ENCODE measurements around the gene CD70.
"Not testable (repeated sequence)": the region's sequence is repeated elsewhere in the genome, so short reads cannot be mapped to it uniquely, and the experiment has no call there.

CD70 gene

DNA sequence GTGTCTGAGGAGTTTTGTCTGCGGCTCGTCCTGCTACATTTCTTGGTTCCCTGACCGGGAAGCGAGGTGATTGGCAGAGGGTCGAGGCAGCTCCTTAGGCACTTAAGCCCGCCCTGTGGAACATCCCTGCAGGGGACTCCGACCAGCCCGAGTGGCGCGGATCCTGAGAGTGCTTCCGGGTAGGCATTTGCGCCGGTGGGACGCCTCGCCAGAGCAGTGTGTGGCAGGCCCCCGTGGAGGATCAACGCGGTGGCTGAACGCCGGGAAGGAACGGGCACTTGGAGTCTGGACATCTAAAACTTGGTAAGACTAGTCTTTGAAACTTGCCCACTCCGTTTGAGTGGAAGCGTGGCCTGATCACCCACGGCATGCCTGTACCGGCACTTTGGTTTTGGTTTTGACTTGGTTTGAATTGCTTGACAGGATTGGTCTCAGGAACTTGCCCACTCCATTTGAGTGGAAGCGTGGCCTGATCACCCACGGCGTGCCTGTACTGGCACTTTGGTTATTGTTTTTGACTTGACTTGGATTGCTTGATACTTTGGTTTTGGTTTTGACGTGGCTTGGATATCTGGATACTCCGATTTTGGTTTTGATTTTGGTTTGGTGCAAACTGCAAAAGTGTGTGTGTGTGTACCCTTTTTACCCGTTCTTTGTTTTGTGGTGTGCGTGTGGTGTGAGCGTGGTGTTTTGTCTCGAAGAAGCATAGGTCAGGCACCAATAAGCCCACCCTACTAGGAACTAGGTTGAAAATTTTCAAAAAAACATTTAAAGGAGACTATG, 6.7 kb upstream of the CD70 start:
- DNase-seq: not testable (repeated sequence)

DNA sequence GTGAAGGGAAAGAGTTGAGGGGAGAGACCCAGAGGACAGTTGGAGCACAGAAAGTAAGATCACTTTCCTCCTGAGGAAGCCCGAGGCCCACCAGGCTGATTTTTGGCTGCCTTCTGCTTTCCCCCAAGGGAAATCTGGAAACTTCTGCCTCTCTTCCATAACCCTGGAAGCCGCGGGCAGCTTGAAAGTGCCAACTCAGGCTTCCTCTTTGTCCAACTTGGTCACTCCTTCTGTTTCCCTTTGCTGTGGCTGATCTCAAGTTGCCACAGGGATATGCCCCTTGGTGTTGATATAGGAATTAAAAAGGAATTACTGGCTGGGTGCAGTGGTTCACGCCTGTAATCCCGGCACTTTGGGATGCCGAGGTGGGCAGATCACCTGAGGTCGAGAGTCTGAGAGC, 5.7 kb upstream of the CD70 start:
- no peak for DNase-seq

DNA sequence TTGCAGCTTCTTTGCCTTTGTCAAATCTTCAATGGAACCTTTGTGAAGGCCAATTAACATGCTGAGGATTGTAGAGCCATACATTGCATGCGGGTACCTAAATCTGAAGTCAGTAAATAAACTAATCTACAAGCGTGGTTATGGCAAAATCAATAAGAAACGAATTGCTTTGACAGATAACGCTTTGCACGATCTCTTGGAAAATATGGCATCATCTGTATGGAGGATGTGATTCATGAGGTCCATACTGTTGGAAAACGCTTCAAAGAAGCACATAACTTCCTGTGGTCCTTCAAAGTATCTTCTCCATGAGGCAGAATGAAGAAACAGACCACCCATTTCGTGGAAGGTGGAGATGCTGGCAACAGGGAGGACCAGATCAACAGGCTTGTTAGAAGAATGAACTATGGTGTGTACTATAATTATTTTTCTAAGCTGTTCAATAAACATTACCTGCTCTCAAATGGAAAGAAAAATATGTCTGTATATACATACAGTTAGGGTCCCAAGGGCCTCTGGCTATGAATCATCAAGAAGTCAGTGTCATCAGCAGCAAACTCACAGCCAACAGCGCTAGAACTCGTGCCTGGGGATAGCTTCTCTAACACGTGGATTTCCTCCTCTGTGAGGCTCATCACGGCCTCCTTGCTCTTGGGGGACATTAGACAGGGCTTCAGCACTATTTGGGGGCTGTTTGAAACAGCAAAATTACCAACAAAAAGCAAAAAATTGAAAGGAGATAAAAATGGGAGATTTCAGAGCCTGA, 2.9 kb upstream of the CD70 start:
- DNase-seq: no peak

GRCh38 chr19:6590258-6590826, 608 bp downstream of the CD70 start:
- no peak for DNase-seq

DNA sequence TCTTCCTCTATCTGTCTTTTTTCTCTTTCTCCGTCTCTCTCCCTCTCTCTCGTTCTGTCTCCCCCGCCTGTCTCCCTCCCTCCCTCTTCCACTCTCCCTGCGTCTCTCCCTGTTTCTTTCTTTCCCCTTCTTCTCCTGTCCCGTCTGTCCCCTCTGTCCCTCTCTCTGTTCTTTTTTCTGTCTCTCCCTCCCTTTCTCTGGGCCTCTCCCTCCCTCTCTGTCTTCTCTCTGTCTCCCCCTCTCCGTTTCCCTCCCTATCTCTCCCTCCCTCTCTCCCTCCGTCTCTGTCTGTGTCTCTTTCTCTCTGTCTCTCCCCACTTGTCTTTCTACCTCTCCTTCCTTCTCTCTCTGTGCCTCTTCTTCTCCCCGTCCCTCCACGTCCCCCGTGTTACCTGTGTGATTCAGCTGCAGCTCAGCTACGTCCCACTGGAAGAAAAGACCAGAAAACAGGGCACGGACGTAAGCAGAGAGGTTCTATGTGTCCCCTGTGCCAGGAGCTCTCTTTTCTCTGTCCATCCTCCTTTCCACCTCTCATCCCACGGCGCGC, 1.2 kb downstream of the CD70 start:
- no peak for DNase-seq

DNA sequence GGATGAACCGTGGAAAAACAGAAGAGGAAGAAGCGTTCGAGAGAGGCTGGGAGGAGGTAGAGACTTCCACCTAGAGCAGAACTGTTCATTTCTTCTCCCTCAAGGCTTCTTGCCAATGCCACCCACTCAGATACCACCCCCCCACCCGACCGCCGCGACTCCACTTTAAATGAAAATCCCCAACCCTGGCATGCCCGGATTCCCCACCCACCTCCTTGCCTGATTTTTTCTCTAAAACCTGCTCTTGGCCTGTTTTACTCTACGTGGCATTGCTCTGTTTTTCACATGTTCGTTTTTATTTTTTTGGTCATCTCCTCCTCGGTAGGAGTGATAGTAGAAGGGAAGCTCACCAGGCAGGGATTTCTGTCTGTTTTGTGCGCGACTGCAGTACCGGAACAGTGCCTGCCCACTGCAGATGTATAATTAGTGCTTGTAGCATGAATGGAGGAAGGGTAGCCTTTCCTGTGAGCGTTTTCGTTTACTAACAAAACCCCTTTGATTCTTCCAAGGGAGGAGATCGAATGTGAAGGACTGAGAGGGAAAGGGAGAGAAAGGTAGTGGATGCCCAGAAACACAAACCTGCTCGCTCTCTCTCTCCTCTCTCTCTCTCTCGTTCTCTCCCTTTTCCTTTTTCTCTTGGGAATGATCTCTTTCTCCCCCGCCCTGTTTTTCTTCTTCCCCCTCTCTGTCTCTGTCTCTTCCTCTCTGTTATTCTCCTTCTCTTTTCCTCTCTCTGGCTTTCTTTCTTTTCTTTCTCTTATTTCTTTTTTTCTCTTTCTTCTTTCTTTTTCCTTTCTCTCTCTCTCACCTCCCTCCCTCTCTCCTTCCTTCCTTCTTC, 2.2 kb downstream of the CD70 start:
- DNase-seq: no peak

- no peak for DNase-seq
Observed at GRCh38 chr19:6587998-6588507, 2.9 kb downstream of the CD70 start.

GRCh38 chr19:6587093-6587820, 3.7 kb downstream of the CD70 start:
- DNase-seq: no peak

DNA sequence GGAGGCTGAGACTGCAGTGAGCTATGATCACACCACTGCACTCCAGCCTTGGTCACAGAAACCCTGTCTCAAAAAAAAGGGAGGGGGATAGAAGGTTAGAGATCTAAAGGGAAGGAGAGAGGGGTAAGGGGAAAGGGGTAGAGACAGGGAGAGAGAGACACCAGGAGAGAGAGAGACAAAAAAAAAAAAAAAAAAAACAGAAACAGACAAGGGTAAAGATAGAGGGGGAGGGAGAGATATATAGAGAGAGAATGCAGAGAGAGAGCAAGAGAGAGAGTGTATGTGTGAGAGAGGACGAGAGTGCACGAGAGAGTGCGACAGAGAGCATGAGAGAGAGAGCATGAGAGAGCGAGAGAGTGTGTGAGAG, 4.2 kb downstream of the CD70 start:
- DNase-seq: no peak

DNA sequence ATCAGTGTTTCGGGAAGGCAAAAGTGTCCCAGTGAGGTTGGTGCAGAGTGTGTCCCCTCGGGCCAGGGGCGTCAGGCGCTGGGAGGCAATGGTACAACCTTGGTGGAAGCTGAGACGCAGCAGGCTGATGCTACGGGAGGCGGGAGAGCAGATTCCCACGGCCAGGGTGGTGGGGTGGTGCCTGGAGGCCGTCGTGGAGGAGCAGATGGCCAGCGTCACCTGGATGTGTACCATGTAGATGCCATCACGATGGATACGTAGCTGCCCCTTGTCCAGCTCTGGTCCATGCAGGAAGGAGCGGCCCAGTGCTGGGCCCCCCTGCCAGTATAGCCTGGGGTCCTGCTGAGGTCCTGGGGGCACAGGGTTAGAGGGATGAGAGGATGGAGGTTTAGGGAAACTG, 4.9 kb downstream of the CD70 start:
- no peak for DNase-seq

- not testable (repeated sequence) for DNase-seq
Observed at GRCh38 chr19:6582515-6583484, 8.2 kb downstream of the CD70 start.

DNA sequence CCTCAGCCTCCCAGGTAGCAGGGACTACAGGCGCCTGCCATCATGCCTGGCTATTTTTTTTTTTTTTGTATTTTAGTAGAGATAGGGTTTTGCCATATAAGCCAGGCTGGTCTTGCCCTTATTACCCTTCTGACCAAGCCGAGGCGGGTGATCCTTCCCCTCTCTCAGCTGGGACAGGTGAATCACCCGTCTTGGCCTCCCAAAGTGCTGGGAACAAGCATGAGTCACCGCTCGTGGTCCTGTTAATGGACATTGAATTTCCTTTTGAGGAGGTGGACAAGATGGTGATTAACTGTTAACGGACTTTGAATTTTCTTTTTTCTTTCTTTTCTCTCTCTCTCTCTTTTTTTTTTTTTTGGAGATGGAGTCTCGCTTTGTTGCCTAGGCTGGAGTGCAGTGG, 10.6 kb downstream of the CD70 start:
- no peak for DNase-seq

GRCh38 chr19:6579450-6580178, 11.3 kb downstream of the CD70 start:
- DNase-seq: no peak

DNA sequence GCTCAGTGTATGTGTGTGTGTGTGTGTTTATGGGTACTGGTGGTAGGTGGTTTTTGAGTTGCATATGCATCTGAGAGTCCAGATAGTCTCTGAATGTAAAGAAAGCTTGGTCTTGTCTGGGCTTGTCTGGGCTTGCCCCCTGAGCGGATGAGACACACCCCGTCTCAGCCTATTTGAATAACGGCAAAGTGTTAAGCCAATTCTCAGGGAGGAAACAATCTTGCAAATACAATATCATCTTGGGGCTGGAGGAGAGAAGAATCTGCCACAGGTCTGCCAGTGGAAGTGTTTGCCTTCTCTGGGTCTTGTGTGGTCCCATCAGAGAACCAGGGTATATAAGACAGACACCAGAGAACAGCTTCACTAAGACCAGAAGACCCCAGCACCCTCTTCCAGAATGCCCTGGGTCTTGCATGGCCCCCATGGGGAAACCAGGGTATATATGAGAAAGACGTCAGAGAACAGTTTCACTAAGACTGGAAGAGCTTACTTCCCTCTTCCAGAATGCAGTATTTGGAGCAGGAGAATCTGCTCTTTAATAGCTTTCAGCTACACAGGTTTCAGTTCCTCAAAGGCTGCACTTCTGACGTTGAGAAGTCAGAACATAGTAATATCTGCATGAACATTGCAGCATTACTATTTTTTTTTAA, 13.3 kb downstream of the CD70 start:
- no peak for DNase-seq

- DNase-seq: no peak
Observed at GRCh38 chr19:6576869-6577475, 14.0 kb downstream of the CD70 start.

DNA sequence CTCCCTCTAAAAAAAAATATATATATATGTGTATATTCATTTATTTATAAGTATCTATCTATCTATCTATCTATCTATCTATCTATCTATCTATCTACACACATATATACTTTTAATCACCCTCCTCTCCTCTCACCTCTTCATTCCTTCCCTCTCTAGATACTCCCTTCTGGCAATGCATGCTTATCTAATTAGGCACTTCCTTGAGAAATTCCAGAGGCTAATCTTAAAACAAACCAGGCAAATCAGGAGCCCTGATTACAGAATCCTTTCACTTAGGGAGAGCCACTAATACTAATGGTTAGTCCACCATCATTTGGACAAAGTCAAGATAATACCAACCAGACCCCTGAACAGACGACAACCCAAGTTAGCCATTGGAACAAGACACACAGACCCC, 17.6 kb downstream of the CD70 start:
- DNase-seq: no peak

DNA sequence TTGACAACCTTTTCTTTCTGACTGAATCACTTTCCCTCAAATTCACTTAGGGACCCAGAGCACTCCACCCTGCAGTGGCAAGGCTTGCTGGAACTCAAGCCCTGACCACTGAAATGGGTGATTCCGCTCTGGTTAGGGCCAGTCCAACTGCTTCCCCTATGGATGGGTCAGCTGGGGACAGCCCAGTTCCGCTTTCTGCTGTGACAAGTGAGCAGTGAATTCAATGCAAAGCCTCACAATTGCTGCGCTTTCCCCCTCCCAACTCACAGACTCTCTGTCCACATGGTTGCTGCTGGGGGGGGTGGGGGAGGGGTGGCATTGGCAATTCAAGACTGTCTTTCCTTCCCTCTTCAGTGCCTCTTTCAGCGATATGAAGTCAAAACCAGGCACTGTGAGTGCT, 18.7 kb downstream of the CD70 start:
- DNase-seq: no peak

- DNase-seq: no peak
Observed at GRCh38 chr19:6571167-6571566, 19.8 kb downstream of the CD70 start.

- DNase-seq: no peak
Observed at GRCh38 chr19:6570764-6571163, 20.2 kb downstream of the CD70 start.

Measured in central memory CD4-positive, alpha-beta T cell (primary cell).